ENCODE measurements around the gene BBS2.

DNA sequence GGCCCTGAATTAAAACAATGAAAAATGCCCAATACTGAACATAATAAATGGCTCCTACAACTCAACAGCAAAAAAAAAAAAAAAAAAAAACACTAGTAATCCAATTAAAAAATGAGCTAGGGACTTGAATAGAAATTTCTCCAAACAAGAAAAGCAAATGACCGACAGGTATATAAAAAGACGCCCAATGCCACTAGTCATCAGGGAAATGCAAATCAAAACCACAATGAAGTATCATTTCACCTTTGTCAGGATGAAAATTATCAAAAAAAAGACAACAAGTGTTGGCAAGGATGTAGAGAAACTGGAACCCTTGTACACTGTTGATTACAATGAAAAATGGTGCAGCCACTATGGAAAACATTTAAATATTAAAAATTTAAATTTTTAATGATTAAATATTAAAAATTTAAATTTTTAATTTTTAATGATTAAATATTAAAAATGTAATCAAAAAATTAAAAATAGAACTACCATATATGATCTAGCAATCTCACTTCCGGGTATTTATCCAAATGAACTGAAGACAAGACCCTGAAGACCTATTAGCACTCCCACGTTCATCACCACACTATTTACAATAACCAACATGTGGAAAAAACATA lies 28.1 kb downstream of the BBS2 start:
- TF ChIP-seq POLR2A (IDR thresholded peaks at IDR 0.05) (no peak), EP300 (IDR thresholded peaks at IDR 0.05) (no peak), POLR2AphosphoS5 (IDR thresholded peaks at IDR 0.05) (no peak)
- TF ChIP-seq, protein P1, sequence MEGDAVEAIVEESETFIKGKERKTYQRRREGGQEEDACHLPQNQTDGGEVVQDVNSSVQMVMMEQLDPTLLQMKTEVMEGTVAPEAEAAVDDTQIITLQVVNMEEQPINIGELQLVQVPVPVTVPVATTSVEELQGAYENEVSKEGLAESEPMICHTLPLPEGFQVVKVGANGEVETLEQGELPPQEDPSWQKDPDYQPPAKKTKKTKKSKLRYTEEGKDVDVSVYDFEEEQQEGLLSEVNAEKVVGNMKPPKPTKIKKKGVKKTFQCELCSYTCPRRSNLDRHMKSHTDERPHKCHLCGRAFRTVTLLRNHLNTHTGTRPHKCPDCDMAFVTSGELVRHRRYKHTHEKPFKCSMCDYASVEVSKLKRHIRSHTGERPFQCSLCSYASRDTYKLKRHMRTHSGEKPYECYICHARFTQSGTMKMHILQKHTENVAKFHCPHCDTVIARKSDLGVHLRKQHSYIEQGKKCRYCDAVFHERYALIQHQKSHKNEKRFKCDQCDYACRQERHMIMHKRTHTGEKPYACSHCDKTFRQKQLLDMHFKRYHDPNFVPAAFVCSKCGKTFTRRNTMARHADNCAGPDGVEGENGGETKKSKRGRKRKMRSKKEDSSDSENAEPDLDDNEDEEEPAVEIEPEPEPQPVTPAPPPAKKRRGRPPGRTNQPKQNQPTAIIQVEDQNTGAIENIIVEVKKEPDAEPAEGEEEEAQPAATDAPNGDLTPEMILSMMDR (IDR thresholded peaks at IDR 0.05): no peak
